HL-60 (cell line): ENCODE results near the gene FARP1.

Source experiments
- DNase-seq, 2 experiments: peaks; one replicate each; pipeline ENCODE4 v3.0.0-alpha.2; 2010 to 2020; ENCODE audit warnings: low read depth in 1 of 2, low spot score in 1 of 2
- H3K27ac ChIP-seq: fragments of 250-450 bp; sonication (Bioruptor Pico); replicated peaks from 2 replicates; pipeline ENCODE4 v1.5.1; 2020; ENCODE audit warnings: mild to moderate bottlenecking, moderate library complexity
- H3K27me3 ChIP-seq: fragments of 250-450 bp; sonication (Bioruptor Pico); 2 replicates; pipeline ENCODE4 v1.5.1; 2021; ENCODE audit warnings: mild to moderate bottlenecking, moderate library complexity; ENCODE audit not compliant: insufficient read depth, poor library complexity, severe bottlenecking
- H3K4me3 ChIP-seq: replicated peaks from 2 replicates; pipeline ENCODE4 v1.5.1; 2011; ENCODE audit warnings: mild to moderate bottlenecking, control low read depth, low read length; ENCODE audit not compliant: insufficient read depth
- CTCF ChIP-seq: IDR thresholded peaks from one replicate; pipeline ENCODE4 v1.5.1; 2011; ENCODE audit warnings: low read length, control low read depth, inconsistent platforms; ENCODE audit not compliant: insufficient read depth
- GABPA ChIP-seq: IDR thresholded peaks from 2 replicates; pipeline ENCODE4 v1.6.1; 2012; ENCODE audit warnings: low read depth
- POLR2AphosphoS5 ChIP-seq: IDR thresholded peaks from 2 replicates; pipeline ENCODE4 v1.6.1; 2012; ENCODE audit warnings: low read depth
- SPI1 ChIP-seq: IDR thresholded peaks from 2 replicates; pipeline ENCODE4 v1.6.1; 2012; ENCODE audit warnings: low read depth, mild to moderate bottlenecking, borderline replicate concordance
- TF ChIP-seq, protein P1 (sequence below): IDR thresholded peaks from 2 replicates; pipeline ENCODE4 v1.6.1; 2012; ENCODE audit warnings: low read depth; ENCODE audit not compliant: insufficient replicate concordance

FARP1 gene

DNA sequence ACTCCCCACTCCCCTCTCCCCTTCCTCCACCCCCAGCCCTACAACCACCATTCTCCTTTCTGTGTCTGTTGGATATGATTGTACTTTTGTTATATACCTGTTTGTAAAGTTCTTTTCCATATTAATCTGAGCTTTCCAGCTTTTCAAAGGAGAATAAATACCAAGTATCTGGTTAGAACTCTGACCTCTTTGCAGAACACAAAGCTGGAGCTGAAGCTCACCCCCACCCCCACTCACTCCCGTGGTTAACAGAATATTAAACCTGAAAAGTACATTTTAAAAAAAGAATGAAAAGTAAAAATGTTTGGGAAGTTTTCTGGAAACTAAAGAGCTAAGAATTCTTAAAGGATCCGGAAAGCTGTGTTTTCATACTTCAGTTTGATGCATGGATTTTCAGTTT, 189.3 kb downstream of the FARP1 start:
- H3K27me3 ChIP-seq = no peaks in the 10 kb centered on the region
- no peak overlapping the region for H3K27ac ChIP-seq
- DNase-seq = no peak
- TF ChIP-seq SPI1 (no peak), POLR2AphosphoS5 (no peak), GABPA (no peak), CTCF (no peak)
- TF ChIP-seq, protein P1, sequence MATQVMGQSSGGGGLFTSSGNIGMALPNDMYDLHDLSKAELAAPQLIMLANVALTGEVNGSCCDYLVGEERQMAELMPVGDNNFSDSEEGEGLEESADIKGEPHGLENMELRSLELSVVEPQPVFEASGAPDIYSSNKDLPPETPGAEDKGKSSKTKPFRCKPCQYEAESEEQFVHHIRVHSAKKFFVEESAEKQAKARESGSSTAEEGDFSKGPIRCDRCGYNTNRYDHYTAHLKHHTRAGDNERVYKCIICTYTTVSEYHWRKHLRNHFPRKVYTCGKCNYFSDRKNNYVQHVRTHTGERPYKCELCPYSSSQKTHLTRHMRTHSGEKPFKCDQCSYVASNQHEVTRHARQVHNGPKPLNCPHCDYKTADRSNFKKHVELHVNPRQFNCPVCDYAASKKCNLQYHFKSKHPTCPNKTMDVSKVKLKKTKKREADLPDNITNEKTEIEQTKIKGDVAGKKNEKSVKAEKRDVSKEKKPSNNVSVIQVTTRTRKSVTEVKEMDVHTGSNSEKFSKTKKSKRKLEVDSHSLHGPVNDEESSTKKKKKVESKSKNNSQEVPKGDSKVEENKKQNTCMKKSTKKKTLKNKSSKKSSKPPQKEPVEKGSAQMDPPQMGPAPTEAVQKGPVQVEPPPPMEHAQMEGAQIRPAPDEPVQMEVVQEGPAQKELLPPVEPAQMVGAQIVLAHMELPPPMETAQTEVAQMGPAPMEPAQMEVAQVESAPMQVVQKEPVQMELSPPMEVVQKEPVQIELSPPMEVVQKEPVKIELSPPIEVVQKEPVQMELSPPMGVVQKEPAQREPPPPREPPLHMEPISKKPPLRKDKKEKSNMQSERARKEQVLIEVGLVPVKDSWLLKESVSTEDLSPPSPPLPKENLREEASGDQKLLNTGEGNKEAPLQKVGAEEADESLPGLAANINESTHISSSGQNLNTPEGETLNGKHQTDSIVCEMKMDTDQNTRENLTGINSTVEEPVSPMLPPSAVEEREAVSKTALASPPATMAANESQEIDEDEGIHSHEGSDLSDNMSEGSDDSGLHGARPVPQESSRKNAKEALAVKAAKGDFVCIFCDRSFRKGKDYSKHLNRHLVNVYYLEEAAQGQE = no peak
- no peak overlapping the region for H3K4me3 ChIP-seq

- Histone ChIP-seq H3K27ac (no peak overlapping the region), H3K4me3 (no peak overlapping the region), H3K27me3 (no peaks in the 10 kb centered on the region)
- TF ChIP-seq GABPA = no peak
- no peak for TF ChIP-seq SPI1
- TF ChIP-seq, protein P1 = no peak
- TF ChIP-seq POLR2AphosphoS5 = no peak
- no peak for TF ChIP-seq CTCF
- no peak for DNase-seq
Measured at GRCh38 chr13:98332691-98333090, 189.8 kb downstream of the FARP1 start.

DNA sequence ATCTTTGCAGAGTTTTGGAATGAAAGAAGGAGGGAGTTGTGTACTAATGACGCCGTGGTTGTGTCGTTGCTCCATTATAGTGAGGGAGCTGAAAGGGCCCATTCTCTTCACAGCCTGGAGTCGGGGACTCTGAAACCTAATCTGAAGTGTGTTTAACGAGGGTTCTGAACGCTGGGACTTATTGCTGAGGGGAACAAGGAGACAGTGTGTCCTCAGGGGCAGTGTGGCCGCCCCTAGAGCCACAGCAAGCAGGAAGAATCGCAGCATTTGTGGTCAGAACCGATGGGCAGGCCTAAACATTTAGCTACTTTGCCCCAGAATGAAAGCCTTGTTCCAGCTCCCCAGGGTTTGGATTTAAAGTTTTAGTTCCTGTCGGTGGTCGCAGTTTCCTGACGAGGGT, 190.6 kb downstream of the FARP1 start:
- no peak for TF ChIP-seq GABPA
- TF ChIP-seq, protein P1 = no peak
- no peak for TF ChIP-seq CTCF
- no peak for TF ChIP-seq SPI1
- TF ChIP-seq POLR2AphosphoS5 = no peak
- DNase-seq = no peak
- Histone ChIP-seq H3K27ac (no peak overlapping the region), H3K4me3 (no peak overlapping the region), H3K27me3 (no peaks in the 10 kb centered on the region)
